ENCODE data around the gene ZNF354B. TPM values are rescaled to one million over a fixed set of nuclear protein-coding genes. Genes with fewer than 3 reads are reported as not detected.
"Not testable (repeated sequence)": the region's sequence is repeated elsewhere in the genome, so short reads cannot be mapped to it uniquely, and the experiment has no call there.

The ZNF354B gene
- total RNA-seq, 5 donors from 2014 or later (not counting 1 experiment from before 2014, with no cell fraction given), result 14.5 to 37.8 (median 32.5) TPM

- H3K4me1 ChIP-seq (ENCODE audit: control insufficient read depth in 1 of 2, extremely low read depth in 1 of 2, insufficient read depth in 2 of 2, low read length in 2 of 2), result no peaks in the 10 kb centered on the region
- H3K4me3 ChIP-seq (ENCODE audit: control insufficient read depth in 1 of 2, extremely low read depth in 1 of 2, low read length in 1 of 2), result no peak overlapping the region
- Mint-ChIP-seq H3K36me3 (no peaks in the 10 kb centered on the region), H3K9me3 (no peaks in the 10 kb centered on the region), H3K27me3 (peaks cover 0 to 3% of the 10 kb centered on the region in 2 donors), H3K4me1 (no peaks in the 10 kb centered on the region), H3K4me3 (no peak overlapping the region), H3K27ac (no peak overlapping the region)
- DNase-seq (no peak), ATAC-seq (replicated peaks in 1 of 4) (no peak)
- 60% methylated on average over 2 of the region's 4 CpGs for WGBS (ENCODE audit: insufficient coverage)
- H3K27me3 ChIP-seq (replicated peaks in 1 of 2; ENCODE audit: control insufficient read depth in 2 of 2, extremely low read depth in 1 of 2, insufficient read depth in 2 of 2, low read length in 1 of 2), result peaks cover 0 to 10% of the 10 kb centered on the region in 2 experiments
- no peaks in the 10 kb centered on the region for H3K36me3 ChIP-seq (ENCODE audit: control insufficient read depth in 2 of 2, extremely low read depth in 1 of 2, insufficient read depth in 1 of 2, low read length in 1 of 2)
- POLR2A ChIA-PET, result no interaction called here
- no peak overlapping the region for H3K27ac ChIP-seq (ENCODE audit: low read length)
- no peaks in the 10 kb centered on the region for H3K9me3 ChIP-seq
- CTCF ChIA-PET, result no interaction called here
Measured at GRCh38 chr5:178827636-178828035, 32.1 kb upstream of the ZNF354B start.

- ChIA-PET CTCF (no interaction called here), POLR2A (no interaction called here)
- Mint-ChIP-seq H3K27me3 (peaks cover 0 to 3% of the 10 kb centered on the region in 2 donors), H3K4me3 (no peak overlapping the region), H3K27ac (no peak overlapping the region), H3K4me1 (no peaks in the 10 kb centered on the region), H3K9me3 (no peaks in the 10 kb centered on the region), H3K36me3 (no peaks in the 10 kb centered on the region)
- Histone ChIP-seq H3K4me1 (ENCODE audit: control insufficient read depth in 1 of 2, extremely low read depth in 1 of 2, insufficient read depth in 2 of 2, low read length in 2 of 2) (no peaks in the 10 kb centered on the region), H3K27ac (ENCODE audit: low read length) (no peak overlapping the region), H3K4me3 (ENCODE audit: control insufficient read depth in 1 of 2, extremely low read depth in 1 of 2, low read length in 1 of 2) (no peak overlapping the region), H3K27me3 (replicated peaks in 1 of 2; ENCODE audit: control insufficient read depth in 2 of 2, extremely low read depth in 1 of 2, insufficient read depth in 2 of 2, low read length in 1 of 2) (peaks cover 0 to 12% of the 10 kb centered on the region in 2 experiments), H3K9me3 (no peaks in the 10 kb centered on the region), H3K36me3 (ENCODE audit: control insufficient read depth in 2 of 2, extremely low read depth in 1 of 2, insufficient read depth in 1 of 2, low read length in 1 of 2) (no peaks in the 10 kb centered on the region)
- WGBS (ENCODE audit: insufficient coverage), result 77% methylated on average over 9 of the region's 10 CpGs
- DNase-seq (no peak), ATAC-seq (replicated peaks in 1 of 4) (no peak)
Measured at GRCh38 chr5:178831049-178831448, 28.7 kb upstream of the ZNF354B start.

GRCh38 chr5:178832618-178833201, 27.0 kb upstream of the ZNF354B start:
- CTCF ChIA-PET, result no interaction called here

GRCh38 chr5:178836628-178837027, 23.1 kb upstream of the ZNF354B start:
- peaks cover 0 to 12% of the 10 kb centered on the region in 2 experiments for H3K27me3 ChIP-seq (replicated peaks in 1 of 2; ENCODE audit: control insufficient read depth in 2 of 2, extremely low read depth in 1 of 2, insufficient read depth in 2 of 2, low read length in 1 of 2)
- H3K36me3 ChIP-seq (ENCODE audit: control insufficient read depth in 2 of 2, extremely low read depth in 1 of 2, insufficient read depth in 1 of 2, low read length in 1 of 2), result no peaks in the 10 kb centered on the region
- Mint-ChIP-seq H3K36me3 (no peaks in the 10 kb centered on the region), H3K4me1 (no peaks in the 10 kb centered on the region), H3K4me3 (no peak overlapping the region), H3K27me3 (no peaks in the 10 kb centered on the region), H3K9me3 (no peaks in the 10 kb centered on the region), H3K27ac (no peak overlapping the region)
- H3K27ac ChIP-seq (ENCODE audit: low read length), result no peak overlapping the region
- no peaks in the 10 kb centered on the region for H3K4me1 ChIP-seq (ENCODE audit: control insufficient read depth in 1 of 2, extremely low read depth in 1 of 2, insufficient read depth in 2 of 2, low read length in 2 of 2)
- ChIA-PET POLR2A (interaction anchor here in 1 of 2 donors (0.6 kb wide), 1 partner anchor 92 kb away, joined by 3 read pairs; no protein-coding TSS in a partner anchor), CTCF (no interaction called here)
- no peak overlapping the region for H3K4me3 ChIP-seq (ENCODE audit: control insufficient read depth in 1 of 2, extremely low read depth in 1 of 2, low read length in 1 of 2)
- DNase-seq, result no peak
- no CpG with 5 or more reads among the region's 4 CpGs for WGBS (ENCODE audit: insufficient coverage)
- H3K9me3 ChIP-seq, result no peaks in the 10 kb centered on the region
- ATAC-seq (replicated peaks in 1 of 4), result no peak

More at GRCh38 chr5:178832618-178833201, 27.0 kb upstream of the ZNF354B start:
- no peak for ATAC-seq (replicated peaks in 1 of 4)
- Mint-ChIP-seq H3K27me3 (peaks cover 0 to 2% of the 10 kb centered on the region in 2 donors), H3K4me1 (no peaks in the 10 kb centered on the region), H3K36me3 (no peaks in the 10 kb centered on the region), H3K27ac (no peak overlapping the region), H3K9me3 (no peaks in the 10 kb centered on the region), H3K4me3 (no peak overlapping the region)
- Histone ChIP-seq H3K4me1 (ENCODE audit: control insufficient read depth in 1 of 2, extremely low read depth in 1 of 2, insufficient read depth in 2 of 2, low read length in 2 of 2) (no peaks in the 10 kb centered on the region), H3K27me3 (replicated peaks in 1 of 2; ENCODE audit: control insufficient read depth in 2 of 2, extremely low read depth in 1 of 2, insufficient read depth in 2 of 2, low read length in 1 of 2) (peaks cover 0 to 12% of the 10 kb centered on the region in 2 experiments), H3K4me3 (ENCODE audit: control insufficient read depth in 1 of 2, extremely low read depth in 1 of 2, low read length in 1 of 2) (no peak overlapping the region), H3K27ac (ENCODE audit: low read length) (no peak overlapping the region), H3K9me3 (no peaks in the 10 kb centered on the region), H3K36me3 (ENCODE audit: control insufficient read depth in 2 of 2, extremely low read depth in 1 of 2, insufficient read depth in 1 of 2, low read length in 1 of 2) (no peaks in the 10 kb centered on the region)
- no peak for DNase-seq
- POLR2A ChIA-PET, result no interaction called here
- WGBS (ENCODE audit: insufficient coverage), result 98% methylated on average over 14 of the region's 15 CpGs

GRCh38 chr5:178838695-178839318, 20.9 kb upstream of the ZNF354B start:
- H3K4me3 Mint-ChIP-seq; H3K27me3 ChIP-seq (replicated peaks in 1 of 2; ENCODE audit: control insufficient read depth in 2 of 2, extremely low read depth in 1 of 2, insufficient read depth in 2 of 2, low read length in 1 of 2); H3K4me3 ChIP-seq (ENCODE audit: control insufficient read depth in 1 of 2, extremely low read depth in 1 of 2, low read length in 1 of 2); H3K27me3 Mint-ChIP-seq; POLR2A ChIA-PET; H3K4me1 ChIP-seq (ENCODE audit: control insufficient read depth in 1 of 2, extremely low read depth in 1 of 2, insufficient read depth in 2 of 2, low read length in 2 of 2); H3K9me3 Mint-ChIP-seq; H3K27ac Mint-ChIP-seq; ATAC-seq (replicated peaks in 1 of 4); H3K36me3 ChIP-seq (ENCODE audit: control insufficient read depth in 2 of 2, extremely low read depth in 1 of 2, insufficient read depth in 1 of 2, low read length in 1 of 2); H3K4me1 Mint-ChIP-seq; CTCF ChIA-PET; H3K9me3 ChIP-seq; H3K36me3 Mint-ChIP-seq; H3K27ac ChIP-seq (ENCODE audit: low read length); DNase-seq: not testable (repeated sequence)
- 88% methylated on average over 16 of the region's 28 CpGs for WGBS (ENCODE audit: insufficient coverage)

- H3K27ac Mint-ChIP-seq, result no peak overlapping the region
- Histone ChIP-seq H3K36me3 (ENCODE audit: control insufficient read depth in 2 of 2, extremely low read depth in 1 of 2, insufficient read depth in 1 of 2, low read length in 1 of 2) (no peaks in the 10 kb centered on the region), H3K4me1 (ENCODE audit: control insufficient read depth in 1 of 2, extremely low read depth in 1 of 2, insufficient read depth in 2 of 2, low read length in 2 of 2) (no peaks in the 10 kb centered on the region), H3K27me3 (replicated peaks in 1 of 2; ENCODE audit: control insufficient read depth in 2 of 2, extremely low read depth in 1 of 2, insufficient read depth in 2 of 2, low read length in 1 of 2) (peaks cover 0 to 9% of the 10 kb centered on the region in 2 experiments), H3K27ac (ENCODE audit: low read length) (no peak overlapping the region), H3K9me3 (no peaks in the 10 kb centered on the region), H3K4me3 (ENCODE audit: control insufficient read depth in 1 of 2, extremely low read depth in 1 of 2, low read length in 1 of 2) (no peak overlapping the region)
- 29% methylated on average over 6 of the region's 6 CpGs for WGBS (ENCODE audit: insufficient coverage)
- H3K27me3 Mint-ChIP-seq, result no peaks in the 10 kb centered on the region
- POLR2A ChIA-PET, result no interaction called here
- DNase-seq (peak in 32 of 35 experiments; percentile 5 to 56 (median 33)), ATAC-seq (replicated peaks in 1 of 4) (peak in 3 of 4 experiments; percentile 46 to 69 (median 58))
- H3K9me3 Mint-ChIP-seq, result no peaks in the 10 kb centered on the region
- H3K36me3 Mint-ChIP-seq, result no peaks in the 10 kb centered on the region
- no peaks in the 10 kb centered on the region for H3K4me1 Mint-ChIP-seq
- CTCF ChIA-PET, result no interaction called here
- H3K4me3 Mint-ChIP-seq, result no peak overlapping the region
Measured at GRCh38 chr5:178839319-178839704, 20.4 kb upstream of the ZNF354B start.

Measured in T-cell (primary cell).